ENCODE measurements around the gene CAMK1D. TPM values are rescaled to one million over a fixed set of nuclear protein-coding genes. Genes with fewer than 3 reads are reported as not detected.
A peak's percentile ranks its signal among the peaks of the same experiment; 100 is the strongest.

Gene CAMK1D
- total RNA-seq, 1 donor from 2014 or later: 12.8 TPM

- Histone ChIP-seq H3K4me3 (no peak overlapping the region), H3K4me1 (peaks cover 16% of the 10 kb centered on the region), H3K9me3 (no peaks in the 10 kb centered on the region), H3K36me3 (no peaks in the 10 kb centered on the region), H3K27ac (peak overlapping the region; percentile 39), H3K27me3 (no peaks in the 10 kb centered on the region)
- intact Hi-C loops (cut with DNase I): no loop called here
- no peak for TF ChIP-seq POLR2A (IDR thresholded peaks at IDR 0.05)
- no peak for TF ChIP-seq POLR2AphosphoS5 (IDR thresholded peaks at IDR 0.05; ENCODE audit: insufficient read depth in 1 of 2, low read depth in 1 of 2)
- TF ChIP-seq CTCF (IDR thresholded peaks at IDR 0.05): no peak
- DNase-seq (ENCODE audit: extremely low spot score in 2 of 2): no peak
Observed at GRCh38 chr10:12699781-12700556, 350.6 kb downstream of the CAMK1D start.

- intact Hi-C loops (cut with DNase I): no loop called here
- no peak overlapping the region for H3K4me3 ChIP-seq
- no peaks in the 10 kb centered on the region for H3K36me3 ChIP-seq
- DNase-seq (ENCODE audit: extremely low spot score in 2 of 2): no peak
- H3K9me3 ChIP-seq: no peaks in the 10 kb centered on the region
- H3K27me3 ChIP-seq: no peaks in the 10 kb centered on the region
- peaks cover 16% of the 10 kb centered on the region for H3K4me1 ChIP-seq
- H3K27ac ChIP-seq: peak overlapping the region; percentile 39
- TF ChIP-seq POLR2A (IDR thresholded peaks at IDR 0.05): no peak
- no peak for TF ChIP-seq CTCF (IDR thresholded peaks at IDR 0.05)
- TF ChIP-seq POLR2AphosphoS5 (IDR thresholded peaks at IDR 0.05; ENCODE audit: insufficient read depth in 1 of 2, low read depth in 1 of 2): no peak
Observed at GRCh38 chr10:12700557-12700874, 351.2 kb downstream of the CAMK1D start.

DNA sequence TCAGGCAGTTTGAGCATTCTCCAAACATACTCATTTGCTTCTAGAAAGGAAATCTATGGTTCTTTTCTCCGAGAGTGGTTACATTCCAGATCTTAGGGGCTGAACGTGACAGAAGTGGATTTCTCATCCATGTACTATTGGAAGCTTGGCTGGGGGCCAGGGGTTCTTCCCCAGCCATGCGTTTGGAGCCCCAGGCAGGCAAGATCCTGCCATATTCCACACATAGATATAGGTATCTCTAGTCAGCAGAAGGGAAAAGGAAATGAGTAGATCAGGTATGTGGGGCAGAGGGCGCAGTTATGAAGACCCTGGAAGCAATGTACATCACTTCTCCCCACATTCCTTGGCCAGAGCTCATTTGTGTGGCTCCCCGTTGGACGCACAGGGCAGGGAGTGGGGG is 352.3 kb downstream of the CAMK1D start:
- Histone ChIP-seq H3K9me3 (no peaks in the 10 kb centered on the region), H3K4me1 (peaks cover 22% of the 10 kb centered on the region), H3K27ac (no peak overlapping the region), H3K36me3 (no peaks in the 10 kb centered on the region), H3K4me3 (no peak overlapping the region), H3K27me3 (no peaks in the 10 kb centered on the region)
- no peak for TF ChIP-seq CTCF (IDR thresholded peaks at IDR 0.05)
- no peak for TF ChIP-seq POLR2A (IDR thresholded peaks at IDR 0.05)
- TF ChIP-seq POLR2AphosphoS5 (IDR thresholded peaks at IDR 0.05; ENCODE audit: insufficient read depth in 1 of 2, low read depth in 1 of 2): no peak
- DNase-seq (ENCODE audit: extremely low spot score in 2 of 2): no peak
- intact Hi-C loops (cut with DNase I): no loop called here

GRCh38 chr10:12702215-12702770 is 352.9 kb downstream of the CAMK1D start:
- intact Hi-C loops (cut with DNase I): no loop called here
- no peak overlapping the region for H3K27ac ChIP-seq

More at GRCh38 chr10:12702215-12702770, 352.9 kb downstream of the CAMK1D start:
- Histone ChIP-seq H3K4me3 (no peak overlapping the region), H3K9me3 (no peaks in the 10 kb centered on the region), H3K27me3 (no peaks in the 10 kb centered on the region), H3K36me3 (no peaks in the 10 kb centered on the region), H3K4me1 (peaks cover 28% of the 10 kb centered on the region)
- TF ChIP-seq POLR2AphosphoS5 (IDR thresholded peaks at IDR 0.05; ENCODE audit: insufficient read depth in 1 of 2, low read depth in 1 of 2): no peak
- TF ChIP-seq CTCF (IDR thresholded peaks at IDR 0.05): no peak
- TF ChIP-seq POLR2A (IDR thresholded peaks at IDR 0.05): no peak
- DNase-seq (ENCODE audit: extremely low spot score in 2 of 2): no peak
